GM12864 (cell line): ENCODE data around the gene TARS3.

Source experiments
- DNase-seq: peaks from one replicate; pipeline ENCODE4 v3.0.0-alpha.2; 2011; ENCODE audit warnings: low read depth
- H3K4me3 ChIP-seq: 2 replicates; pipeline ENCODE4 v1.5.1; 2011; ENCODE audit warnings: mild to moderate bottlenecking, low read depth, low read length, control low read depth
- TF ChIP-seq, protein P1 (sequence below): IDR thresholded peaks from 2 replicates; pipeline ENCODE4 v1.5.1; 2011; ENCODE audit warnings: low read depth, mild to moderate bottlenecking, moderate library complexity, low read length, control low read depth, inconsistent platforms; ENCODE audit errors: missing control alignments

The TARS3 gene

DNA sequence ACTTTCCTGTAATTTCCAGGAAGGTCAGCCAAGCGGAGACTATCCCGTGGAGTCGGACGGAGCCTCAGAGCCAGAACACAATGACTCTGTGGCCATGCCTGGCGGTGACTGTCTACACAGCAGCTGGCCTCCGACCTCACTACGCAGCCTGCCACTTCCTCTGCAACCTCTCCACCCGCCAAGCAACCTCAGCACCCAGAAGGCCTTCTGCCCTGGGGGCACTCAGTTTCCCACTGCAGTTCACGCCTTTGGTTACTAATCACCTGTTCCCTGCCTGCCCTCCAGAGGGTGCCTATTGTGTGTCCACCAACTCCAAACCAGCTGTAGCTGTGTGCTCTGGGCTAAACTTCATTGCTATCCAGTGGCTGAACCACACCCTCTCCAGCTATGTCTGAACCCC, 116.1 kb downstream of the TARS3 start:
- TF ChIP-seq, protein P1, sequence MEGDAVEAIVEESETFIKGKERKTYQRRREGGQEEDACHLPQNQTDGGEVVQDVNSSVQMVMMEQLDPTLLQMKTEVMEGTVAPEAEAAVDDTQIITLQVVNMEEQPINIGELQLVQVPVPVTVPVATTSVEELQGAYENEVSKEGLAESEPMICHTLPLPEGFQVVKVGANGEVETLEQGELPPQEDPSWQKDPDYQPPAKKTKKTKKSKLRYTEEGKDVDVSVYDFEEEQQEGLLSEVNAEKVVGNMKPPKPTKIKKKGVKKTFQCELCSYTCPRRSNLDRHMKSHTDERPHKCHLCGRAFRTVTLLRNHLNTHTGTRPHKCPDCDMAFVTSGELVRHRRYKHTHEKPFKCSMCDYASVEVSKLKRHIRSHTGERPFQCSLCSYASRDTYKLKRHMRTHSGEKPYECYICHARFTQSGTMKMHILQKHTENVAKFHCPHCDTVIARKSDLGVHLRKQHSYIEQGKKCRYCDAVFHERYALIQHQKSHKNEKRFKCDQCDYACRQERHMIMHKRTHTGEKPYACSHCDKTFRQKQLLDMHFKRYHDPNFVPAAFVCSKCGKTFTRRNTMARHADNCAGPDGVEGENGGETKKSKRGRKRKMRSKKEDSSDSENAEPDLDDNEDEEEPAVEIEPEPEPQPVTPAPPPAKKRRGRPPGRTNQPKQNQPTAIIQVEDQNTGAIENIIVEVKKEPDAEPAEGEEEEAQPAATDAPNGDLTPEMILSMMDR = no peak
- H3K4me3 ChIP-seq = no peak overlapping the region
- no peak for DNase-seq

DNA sequence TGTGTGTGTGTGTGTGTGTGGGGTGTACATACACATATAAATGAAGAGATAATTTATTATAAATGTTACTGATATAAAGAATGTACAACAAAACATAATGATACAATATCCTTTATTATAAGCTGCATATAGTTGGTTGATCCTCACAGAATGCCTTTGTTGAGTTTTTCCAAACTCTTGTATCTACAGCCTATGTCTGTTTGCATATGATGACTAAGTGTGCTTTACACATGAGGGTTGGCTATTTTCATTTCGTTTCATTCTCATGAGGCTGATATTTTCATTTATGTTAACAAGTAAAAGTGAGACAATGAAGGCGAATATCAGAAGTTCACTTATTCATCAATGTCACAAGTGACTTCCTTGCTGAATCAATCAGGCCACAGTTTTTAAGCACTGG, 117.2 kb downstream of the TARS3 start:
- no peak overlapping the region for H3K4me3 ChIP-seq
- DNase-seq = no peak
- TF ChIP-seq, protein P1 = no peak

DNA sequence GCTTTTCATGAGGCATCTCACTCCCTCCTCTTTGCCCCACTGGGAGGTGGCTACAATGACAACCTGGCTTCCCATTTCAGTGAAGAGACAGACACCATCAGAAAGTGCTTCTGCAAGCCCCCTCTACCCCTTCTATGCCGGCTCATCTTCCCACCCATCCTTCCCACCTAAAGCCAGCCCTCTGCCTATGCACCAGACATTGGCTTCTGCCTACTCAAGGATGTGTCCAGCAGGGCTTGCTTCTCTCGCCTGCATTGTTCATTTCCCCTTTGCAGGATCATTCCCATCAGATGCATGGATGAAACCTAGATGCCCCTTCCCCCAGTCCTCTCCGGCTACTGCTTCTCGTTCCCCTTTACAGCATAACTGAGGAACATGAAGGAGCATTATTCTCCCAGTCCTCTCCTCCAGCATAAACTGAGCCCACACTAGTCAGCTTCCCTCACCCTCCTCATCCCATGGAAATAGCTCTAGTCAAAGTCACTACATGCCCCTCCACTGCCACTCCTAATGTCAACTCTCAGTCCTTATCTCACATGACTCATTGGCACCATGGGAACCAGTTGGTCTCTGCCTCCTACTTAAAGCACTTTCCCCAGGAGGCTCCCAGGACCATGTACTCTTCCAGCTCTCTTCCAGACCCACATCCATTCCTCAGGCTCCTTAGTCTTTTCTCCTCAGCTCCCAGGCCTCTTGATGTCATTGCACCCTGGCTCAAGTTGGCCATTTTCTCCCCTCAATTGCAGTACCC, 120.0 kb downstream of the TARS3 start:
- DNase-seq = no peak
- TF ChIP-seq, protein P1 = no peak
- H3K4me3 ChIP-seq = no peak overlapping the region
